ENCODE results near the gene PEX11A. TPM values are rescaled to one million over a fixed set of nuclear protein-coding genes. Genes with fewer than 3 reads are reported as not detected.

Gene PEX11A
- total RNA-seq, 6 experiments from 2014 or later, result 6.9 to 30.9 (median 22.6) TPM

- DNase-seq (no peak), ATAC-seq (no peak)
- H3K4me1 ChIP-seq, result peaks cover 0 to 29% (median 6%) of the 10 kb centered on the region in 4 donors
- H3K27me3 ChIP-seq, result no peaks in the 10 kb centered on the region
- intact Hi-C loops (cut with DNase I), result no loop called here
- 55% methylated on average over 2 of the region's 2 CpGs for WGBS (ENCODE audit: insufficient coverage, low coverage, low lambda C conversion rate, missing lambda C conversion rate)
- peaks cover 0 to 8% (median 5%) of the 10 kb centered on the region in 4 donors for H3K36me3 ChIP-seq
- H3K27ac ChIP-seq, result peak overlapping the region in 1 of 3 donors; percentile 15
- no peak for TF ChIP-seq POLR2A (IDR thresholded peaks at IDR 0.05)
- TF ChIP-seq, protein P1, sequence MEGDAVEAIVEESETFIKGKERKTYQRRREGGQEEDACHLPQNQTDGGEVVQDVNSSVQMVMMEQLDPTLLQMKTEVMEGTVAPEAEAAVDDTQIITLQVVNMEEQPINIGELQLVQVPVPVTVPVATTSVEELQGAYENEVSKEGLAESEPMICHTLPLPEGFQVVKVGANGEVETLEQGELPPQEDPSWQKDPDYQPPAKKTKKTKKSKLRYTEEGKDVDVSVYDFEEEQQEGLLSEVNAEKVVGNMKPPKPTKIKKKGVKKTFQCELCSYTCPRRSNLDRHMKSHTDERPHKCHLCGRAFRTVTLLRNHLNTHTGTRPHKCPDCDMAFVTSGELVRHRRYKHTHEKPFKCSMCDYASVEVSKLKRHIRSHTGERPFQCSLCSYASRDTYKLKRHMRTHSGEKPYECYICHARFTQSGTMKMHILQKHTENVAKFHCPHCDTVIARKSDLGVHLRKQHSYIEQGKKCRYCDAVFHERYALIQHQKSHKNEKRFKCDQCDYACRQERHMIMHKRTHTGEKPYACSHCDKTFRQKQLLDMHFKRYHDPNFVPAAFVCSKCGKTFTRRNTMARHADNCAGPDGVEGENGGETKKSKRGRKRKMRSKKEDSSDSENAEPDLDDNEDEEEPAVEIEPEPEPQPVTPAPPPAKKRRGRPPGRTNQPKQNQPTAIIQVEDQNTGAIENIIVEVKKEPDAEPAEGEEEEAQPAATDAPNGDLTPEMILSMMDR (IDR thresholded peaks at IDR 0.05), result no peak
- H3K4me3 ChIP-seq, result no peak overlapping the region
- H3K9me3 ChIP-seq, result no peaks in the 10 kb centered on the region
Measured at GRCh38 chr15:89685995-89686394, 4.6 kb downstream of the PEX11A start.

- H3K27me3 ChIP-seq, result no peaks in the 10 kb centered on the region
- WGBS (ENCODE audit: insufficient coverage, low coverage, low lambda C conversion rate, missing lambda C conversion rate), result 21% methylated on average over 2 of the region's 2 CpGs
- DNase-seq (no peak), ATAC-seq (peak; percentile 17 to 39 (median 18))
- H3K36me3 ChIP-seq, result peaks cover 0 to 8% (median 5%) of the 10 kb centered on the region in 4 donors
- peak overlapping the region; percentile 6 to 84 (median 63) for H3K27ac ChIP-seq
- H3K4me3 ChIP-seq, result no peak overlapping the region
- H3K9me3 ChIP-seq, result no peaks in the 10 kb centered on the region
- TF ChIP-seq, protein P1 (IDR thresholded peaks at IDR 0.05), result no peak
- no peak for TF ChIP-seq POLR2A (IDR thresholded peaks at IDR 0.05)
- peaks cover 2 to 35% (median 19%) of the 10 kb centered on the region in 4 donors for H3K4me1 ChIP-seq
- intact Hi-C loops (cut with DNase I), result no loop called here
Measured at GRCh38 chr15:89681146-89681545, 9.4 kb downstream of the PEX11A start.

DNA sequence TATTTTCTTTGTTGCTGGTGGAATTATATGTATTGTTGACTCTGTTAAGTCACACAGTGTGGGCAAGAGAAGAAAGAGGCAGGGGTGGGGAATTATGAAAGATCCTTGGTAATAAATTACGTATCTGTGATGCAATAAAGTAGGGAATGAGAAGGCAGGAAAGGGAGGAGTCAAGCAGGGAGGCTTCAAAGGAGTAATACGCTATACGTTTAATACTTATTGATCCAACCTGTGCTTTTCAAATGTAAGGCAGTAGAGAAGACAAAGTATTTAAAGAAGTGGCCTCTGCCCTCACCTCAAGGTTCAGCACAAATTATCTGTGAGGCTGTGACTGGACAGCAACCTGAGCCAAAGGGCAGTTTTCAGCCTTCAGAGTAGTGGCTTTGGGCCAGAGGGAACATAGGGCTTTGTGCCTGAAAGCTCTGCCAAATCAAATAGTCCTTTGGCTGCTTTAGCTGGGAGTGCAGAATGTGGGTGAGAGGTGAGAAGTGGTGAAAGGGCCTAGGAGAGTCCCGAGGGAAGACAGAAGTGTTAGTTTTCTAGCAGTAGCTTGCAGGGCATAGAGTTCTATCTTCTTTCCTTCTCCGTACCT, 10.2 kb downstream of the PEX11A start:
- Histone ChIP-seq H3K9me3 (no peaks in the 10 kb centered on the region), H3K27me3 (no peaks in the 10 kb centered on the region), H3K27ac (peak overlapping the region; percentile 6 to 84 (median 63)), H3K36me3 (peaks cover 0 to 8% (median 5%) of the 10 kb centered on the region in 4 donors), H3K4me1 (peaks cover 2 to 39% (median 19%) of the 10 kb centered on the region in 4 donors), H3K4me3 (no peak overlapping the region)
- DNase-seq (peak; percentile 58 to 91 (median 74)), ATAC-seq (peak; percentile 92 to 94 (median 93))
- TF ChIP-seq, protein P1 (IDR thresholded peaks at IDR 0.05), result no peak
- no peak for TF ChIP-seq POLR2A (IDR thresholded peaks at IDR 0.05)
- intact Hi-C loops (cut with DNase I), result no loop called here
- 15% methylated on average over 4 of the region's 5 CpGs for WGBS (ENCODE audit: insufficient coverage, low coverage, low lambda C conversion rate, missing lambda C conversion rate)

DNA sequence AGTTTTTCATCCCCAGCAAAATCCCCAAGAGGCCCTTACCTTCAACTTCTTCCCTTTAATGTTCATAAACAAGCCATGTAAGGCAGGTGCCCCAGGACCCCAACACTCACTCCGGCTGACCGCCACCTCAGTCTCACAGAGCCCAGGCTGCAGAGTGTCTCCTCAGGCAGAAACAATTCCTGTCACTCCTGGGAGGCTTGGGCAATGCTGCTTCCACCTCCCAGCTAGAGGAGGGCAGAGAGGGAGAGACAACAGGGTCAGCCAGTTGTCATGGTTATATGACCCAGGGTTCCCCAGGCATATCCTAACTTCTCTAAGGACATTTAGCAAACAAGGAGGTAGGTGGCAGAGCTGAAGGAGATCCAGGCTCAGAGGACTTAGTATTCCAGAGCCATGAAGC, 11.3 kb downstream of the PEX11A start, which contains the start of gene PLIN1:
PLIN1 (minus strand) TSS at position 156 of the 400 bp plus-strand sequence. CDS start 1,878 bp downstream, outside the sequence.
- peak in 1 of 3 donors; percentile 68 for DNase-seq
- H3K4me3 ChIP-seq, result no peak within 1 kb of the TSS
- intact Hi-C loops (cut with DNase I), result no loop called here
- H3K36me3 ChIP-seq, result peaks cover 0 to 3% (median 2%) of the 10 kb centered on the region in 4 donors
- peaks cover 2 to 51% (median 22%) of the 10 kb centered on the region in 4 donors for H3K4me1 ChIP-seq
- WGBS (ENCODE audit: insufficient coverage, low coverage, low lambda C conversion rate, missing lambda C conversion rate), result 56% methylated on average over 2 of the region's 2 CpGs
- H3K27ac ChIP-seq, result peak within 1 kb of the TSS in 2 of 3 donors; percentile 59 to 84
- TF ChIP-seq POLR2A (IDR thresholded peaks at IDR 0.05), result no peak
- TF ChIP-seq, protein P1 (IDR thresholded peaks at IDR 0.05), result no peak
- ATAC-seq, result peak; percentile 9 to 43 (median 40)
- no peaks in the 10 kb centered on the region for H3K9me3 ChIP-seq
- no peaks in the 10 kb centered on the region for H3K27me3 ChIP-seq
